SK-N-SH (cell line): ENCODE results near the gene ROMO1.

Source experiments
- ELF1 ChIP-seq: IDR thresholded peaks from 2 replicates; pipeline ENCODE4 v1.4.0; 2012
- EP300 ChIP-seq, 2 experiments: IDR thresholded peaks; 2 replicates each; pipeline versions ENCODE4 v1.4.0 to v1.6.1; 2012; ENCODE audit warnings: borderline replicate concordance in 1 of 2, low read depth in 1 of 2, low read length in 1 of 2
- EZH2phosphoT487 ChIP-seq: fragments of 200-600 bp; sonication (generic); IDR thresholded peaks from 2 replicates; pipeline ENCODE4 v1.6.1; 2017; ENCODE audit warnings: low read depth, mixed run types, mild to moderate bottlenecking, antibody characterized with exemption, moderate library complexity, borderline replicate concordance
- POLR2AphosphoS5 ChIP-seq: IDR thresholded peaks from 2 replicates; pipeline ENCODE4 v1.6.1; 2012; ENCODE audit warnings: low read depth, low read length
- RAD21 ChIP-seq: IDR thresholded peaks from 2 replicates; pipeline ENCODE4 v1.6.1; 2012; ENCODE audit warnings: mild to moderate bottlenecking, low read length
- RXRA ChIP-seq: IDR thresholded peaks from 2 replicates; pipeline ENCODE4 v1.4.0; 2012; ENCODE audit warnings: low read depth, mild to moderate bottlenecking, borderline replicate concordance
- SIN3A ChIP-seq: IDR thresholded peaks from 2 replicates; pipeline ENCODE4 v1.6.1; 2012; ENCODE audit warnings: low read depth, mild to moderate bottlenecking, low read length, moderate library complexity, borderline replicate concordance
- SMC3 ChIP-seq: IDR thresholded peaks from 2 replicates; pipeline ENCODE4 v1.6.1; 2012; ENCODE audit warnings: low read depth, low read length, improper control_type of control experiment
- TCF12 ChIP-seq: IDR thresholded peaks from 2 replicates; pipeline ENCODE4 v1.4.0; 2012
- TF ChIP-seq, protein P1 (sequence below): fragments of 200-600 bp; sonication (generic); IDR thresholded peaks from 2 replicates; pipeline ENCODE4 v1.6.1; 2017; ENCODE audit warnings: antibody characterized with exemption, mild to moderate bottlenecking, moderate library complexity
- TF ChIP-seq, protein P2 (sequence below): IDR thresholded peaks from 2 replicates; pipeline ENCODE4 v1.6.1; 2012; ENCODE audit warnings: mild to moderate bottlenecking, low read depth, low read length, moderate library complexity
- TF ChIP-seq, protein P3 (sequence below): fragments of 150-350 bp; IDR thresholded peaks from 2 replicates; pipeline ENCODE4 v1.6.1; 2017; ENCODE audit warnings: antibody characterized with exemption, low read length, low read depth, borderline replicate concordance
- TF ChIP-seq, protein P4 (sequence below): IDR thresholded peaks from 2 replicates; pipeline ENCODE4; 2012

DNA sequence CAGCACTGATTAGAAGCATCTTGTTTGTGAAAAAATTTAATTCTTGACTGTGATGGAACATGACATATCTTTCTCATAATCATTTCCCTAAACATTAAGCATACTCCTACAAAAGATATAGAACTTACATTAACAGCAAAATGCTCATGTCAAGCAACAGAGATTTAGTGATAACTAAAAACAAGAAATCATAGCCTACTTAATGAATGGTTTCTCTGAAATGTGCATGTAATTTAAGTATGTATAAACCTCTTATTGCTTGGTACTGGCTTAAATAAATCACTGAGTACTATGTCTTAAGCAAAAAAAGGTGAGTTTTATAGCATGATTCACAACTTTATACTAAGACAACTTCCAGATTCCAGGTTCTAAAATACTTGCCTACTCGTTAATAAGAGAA, 9.3 kb downstream of the ROMO1 start:
- TF ChIP-seq ELF1 (no peak), SIN3A (no peak), TCF12 (no peak), POLR2AphosphoS5 (no peak), EP300 (IDR thresholded peaks at IDR 0.05; ENCODE audit: borderline replicate concordance in 1 of 2, low read depth in 1 of 2, low read length in 1 of 2) (no peak), RXRA (no peak), SMC3 (no peak), RAD21 (no peak), EZH2phosphoT487 (no peak)
- TF ChIP-seq, protein P1, sequence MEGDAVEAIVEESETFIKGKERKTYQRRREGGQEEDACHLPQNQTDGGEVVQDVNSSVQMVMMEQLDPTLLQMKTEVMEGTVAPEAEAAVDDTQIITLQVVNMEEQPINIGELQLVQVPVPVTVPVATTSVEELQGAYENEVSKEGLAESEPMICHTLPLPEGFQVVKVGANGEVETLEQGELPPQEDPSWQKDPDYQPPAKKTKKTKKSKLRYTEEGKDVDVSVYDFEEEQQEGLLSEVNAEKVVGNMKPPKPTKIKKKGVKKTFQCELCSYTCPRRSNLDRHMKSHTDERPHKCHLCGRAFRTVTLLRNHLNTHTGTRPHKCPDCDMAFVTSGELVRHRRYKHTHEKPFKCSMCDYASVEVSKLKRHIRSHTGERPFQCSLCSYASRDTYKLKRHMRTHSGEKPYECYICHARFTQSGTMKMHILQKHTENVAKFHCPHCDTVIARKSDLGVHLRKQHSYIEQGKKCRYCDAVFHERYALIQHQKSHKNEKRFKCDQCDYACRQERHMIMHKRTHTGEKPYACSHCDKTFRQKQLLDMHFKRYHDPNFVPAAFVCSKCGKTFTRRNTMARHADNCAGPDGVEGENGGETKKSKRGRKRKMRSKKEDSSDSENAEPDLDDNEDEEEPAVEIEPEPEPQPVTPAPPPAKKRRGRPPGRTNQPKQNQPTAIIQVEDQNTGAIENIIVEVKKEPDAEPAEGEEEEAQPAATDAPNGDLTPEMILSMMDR: no peak
- TF ChIP-seq, protein P2, sequence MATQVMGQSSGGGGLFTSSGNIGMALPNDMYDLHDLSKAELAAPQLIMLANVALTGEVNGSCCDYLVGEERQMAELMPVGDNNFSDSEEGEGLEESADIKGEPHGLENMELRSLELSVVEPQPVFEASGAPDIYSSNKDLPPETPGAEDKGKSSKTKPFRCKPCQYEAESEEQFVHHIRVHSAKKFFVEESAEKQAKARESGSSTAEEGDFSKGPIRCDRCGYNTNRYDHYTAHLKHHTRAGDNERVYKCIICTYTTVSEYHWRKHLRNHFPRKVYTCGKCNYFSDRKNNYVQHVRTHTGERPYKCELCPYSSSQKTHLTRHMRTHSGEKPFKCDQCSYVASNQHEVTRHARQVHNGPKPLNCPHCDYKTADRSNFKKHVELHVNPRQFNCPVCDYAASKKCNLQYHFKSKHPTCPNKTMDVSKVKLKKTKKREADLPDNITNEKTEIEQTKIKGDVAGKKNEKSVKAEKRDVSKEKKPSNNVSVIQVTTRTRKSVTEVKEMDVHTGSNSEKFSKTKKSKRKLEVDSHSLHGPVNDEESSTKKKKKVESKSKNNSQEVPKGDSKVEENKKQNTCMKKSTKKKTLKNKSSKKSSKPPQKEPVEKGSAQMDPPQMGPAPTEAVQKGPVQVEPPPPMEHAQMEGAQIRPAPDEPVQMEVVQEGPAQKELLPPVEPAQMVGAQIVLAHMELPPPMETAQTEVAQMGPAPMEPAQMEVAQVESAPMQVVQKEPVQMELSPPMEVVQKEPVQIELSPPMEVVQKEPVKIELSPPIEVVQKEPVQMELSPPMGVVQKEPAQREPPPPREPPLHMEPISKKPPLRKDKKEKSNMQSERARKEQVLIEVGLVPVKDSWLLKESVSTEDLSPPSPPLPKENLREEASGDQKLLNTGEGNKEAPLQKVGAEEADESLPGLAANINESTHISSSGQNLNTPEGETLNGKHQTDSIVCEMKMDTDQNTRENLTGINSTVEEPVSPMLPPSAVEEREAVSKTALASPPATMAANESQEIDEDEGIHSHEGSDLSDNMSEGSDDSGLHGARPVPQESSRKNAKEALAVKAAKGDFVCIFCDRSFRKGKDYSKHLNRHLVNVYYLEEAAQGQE: no peak
- TF ChIP-seq, protein P3, sequence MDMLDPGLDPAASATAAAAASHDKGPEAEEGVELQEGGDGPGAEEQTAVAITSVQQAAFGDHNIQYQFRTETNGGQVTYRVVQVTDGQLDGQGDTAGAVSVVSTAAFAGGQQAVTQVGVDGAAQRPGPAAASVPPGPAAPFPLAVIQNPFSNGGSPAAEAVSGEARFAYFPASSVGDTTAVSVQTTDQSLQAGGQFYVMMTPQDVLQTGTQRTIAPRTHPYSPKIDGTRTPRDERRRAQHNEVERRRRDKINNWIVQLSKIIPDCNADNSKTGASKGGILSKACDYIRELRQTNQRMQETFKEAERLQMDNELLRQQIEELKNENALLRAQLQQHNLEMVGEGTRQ: no peak
- TF ChIP-seq, protein P4, sequence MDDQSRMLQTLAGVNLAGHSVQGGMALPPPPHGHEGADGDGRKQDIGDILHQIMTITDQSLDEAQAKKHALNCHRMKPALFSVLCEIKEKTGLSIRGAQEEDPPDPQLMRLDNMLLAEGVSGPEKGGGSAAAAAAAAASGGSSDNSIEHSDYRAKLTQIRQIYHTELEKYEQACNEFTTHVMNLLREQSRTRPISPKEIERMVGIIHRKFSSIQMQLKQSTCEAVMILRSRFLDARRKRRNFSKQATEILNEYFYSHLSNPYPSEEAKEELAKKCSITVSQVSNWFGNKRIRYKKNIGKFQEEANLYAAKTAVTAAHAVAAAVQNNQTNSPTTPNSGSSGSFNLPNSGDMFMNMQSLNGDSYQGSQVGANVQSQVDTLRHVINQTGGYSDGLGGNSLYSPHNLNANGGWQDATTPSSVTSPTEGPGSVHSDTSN: no peak
